ENCODE results near the gene MRC1. TPM values are rescaled to one million over a fixed set of nuclear protein-coding genes. Genes with fewer than 3 reads are reported as not detected.

The MRC1 gene
- total RNA-seq, 2 donors from 2014 or later = 0.09 TPM; not detected in 1

- Histone ChIP-seq H3K36me3 (ENCODE audit: control insufficient read depth, insufficient read depth, low read length) (no peaks in the 10 kb centered on the region), H3K4me3 (ENCODE audit: low read length) (no peak overlapping the region), H3K9me3 (ENCODE audit: control insufficient read depth, low read length) (peaks cover 16% of the 10 kb centered on the region), H3K4me1 (ENCODE audit: control insufficient read depth, insufficient read depth, low read length) (no peaks in the 10 kb centered on the region), H3K27ac (ENCODE audit: low read depth, low read length) (no peak overlapping the region), H3K9ac (ENCODE audit: extremely low read depth, low read length, poor library complexity, severe bottlenecking) (no peak overlapping the region), H3K27me3 (ENCODE audit: control insufficient read depth, insufficient read depth, low read length, poor library complexity, severe bottlenecking) (no peaks in the 10 kb centered on the region)
- Mint-ChIP-seq H3K27ac (no peak overlapping the region), H3K4me1 (peaks cover under 1% of the 10 kb centered on the region), H3K9me3 (peaks cover 6% of the 10 kb centered on the region), H3K27me3 (ENCODE audit: insufficient read depth) (no peaks in the 10 kb centered on the region), H3K36me3 (ENCODE audit: low read depth) (no peaks in the 10 kb centered on the region), H3K4me3 (no peak overlapping the region)
- no peak for DNase-seq
- WGBS, 2 experiments (ENCODE audit: insufficient coverage in 1 of 2, insufficient read length in 1 of 2) = 96 to 97% methylated on average over 7 of the region's 7 CpGs
- TF ChIP-seq CTCF (conservative IDR thresholded peaks at IDR 0.05) = no peak
These were observed 148.9 kb downstream of the MRC1 start for GRCh38 chr10:17958049-17958448.

DNA sequence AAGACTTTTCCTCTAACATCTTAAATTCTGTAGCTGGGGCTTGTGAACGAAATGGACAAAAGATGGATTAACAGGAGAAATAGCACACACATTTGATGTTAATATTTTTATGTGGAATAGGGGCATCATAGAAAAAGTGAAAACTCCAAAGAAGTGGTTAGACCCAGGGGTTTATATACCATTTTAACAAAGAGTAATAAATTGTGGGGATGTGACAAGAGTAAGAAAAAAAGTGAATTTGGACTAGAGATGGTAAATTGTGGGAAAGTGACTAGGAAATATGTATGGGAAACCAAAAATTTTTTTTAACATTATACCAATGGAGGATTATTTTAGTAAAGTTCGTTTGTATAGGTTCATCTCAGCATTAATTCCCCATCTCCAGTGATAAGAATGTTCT lies 150.7 kb downstream of the MRC1 start:
- Mint-ChIP-seq H3K4me3 (no peak overlapping the region), H3K27me3 (ENCODE audit: insufficient read depth) (no peaks in the 10 kb centered on the region), H3K4me1 (no peaks in the 10 kb centered on the region), H3K27ac (no peak overlapping the region), H3K36me3 (ENCODE audit: low read depth) (no peaks in the 10 kb centered on the region), H3K9me3 (peaks cover 6% of the 10 kb centered on the region)
- no peaks in the 10 kb centered on the region for H3K4me1 ChIP-seq (ENCODE audit: control insufficient read depth, insufficient read depth, low read length)
- H3K9me3 ChIP-seq (ENCODE audit: control insufficient read depth, low read length) = peaks cover 16% of the 10 kb centered on the region
- DNase-seq = no peak
- H3K9ac ChIP-seq (ENCODE audit: extremely low read depth, low read length, poor library complexity, severe bottlenecking) = no peak overlapping the region
- WGBS, 2 experiments (ENCODE audit: insufficient coverage in 1 of 2, insufficient read length in 1 of 2) = 93 to 100% methylated on average over 1 to 2 of the region's 2 CpGs
- H3K27ac ChIP-seq (ENCODE audit: low read depth, low read length) = no peak overlapping the region
- TF ChIP-seq CTCF (conservative IDR thresholded peaks at IDR 0.05) = no peak
- no peaks in the 10 kb centered on the region for H3K27me3 ChIP-seq (ENCODE audit: control insufficient read depth, insufficient read depth, low read length, poor library complexity, severe bottlenecking)
- no peaks in the 10 kb centered on the region for H3K36me3 ChIP-seq (ENCODE audit: control insufficient read depth, insufficient read depth, low read length)
- no peak overlapping the region for H3K4me3 ChIP-seq (ENCODE audit: low read length)

Small RNA genes within 50 kb of the gene (microRNA-seq; reads per million reads assigned to microRNA genes)
- gene MIR511 (ENCODE audit: borderline microRNAs expressed) = 0.74 reads per million

Other genes starting within 250 kb of the MRC1 start
- 10 to 100 TPM; 25.6 to 34.1 TPM for gene HACD1, start 192.0 kb upstream of the MRC1 start, total RNA-seq
- gene STAM, start 165.2 kb upstream of the MRC1 start, total RNA-seq = 10 to 100 TPM; 26.7 to 30.0 TPM
- gene TMEM236, start 57.1 kb upstream of the MRC1 start, total RNA-seq = under 1 TPM in 1 of 2 donors, not detected in 1; 0.04 TPM
- gene SLC39A12, start 142.6 kb downstream of the MRC1 start, total RNA-seq = not detected

Measured in endodermal cell (in vitro differentiated cells).